Ureter (tissue), 1 donor: ENCODE results near the gene MRM2. TPM values are rescaled to one million over a fixed set of nuclear protein-coding genes. Genes with fewer than 3 reads are reported as not detected.

Source experiments
- DNase-seq: peaks from one replicate; pipeline ENCODE4 v3.0.0-alpha.2; 2020; ENCODE audit warnings: low spot score
- total RNA-seq: library from RNA; stranded (reverse); gene quantifications from one replicate; pipeline ENCODE4 v1.2.4, GENCODE V29; 2023
- donor health status: DM: yes; HTN: yes; CAD: no.

The MRM2 gene
- total RNA-seq, 1 donor from 2014 or later, result 34.2 TPM

DNA sequence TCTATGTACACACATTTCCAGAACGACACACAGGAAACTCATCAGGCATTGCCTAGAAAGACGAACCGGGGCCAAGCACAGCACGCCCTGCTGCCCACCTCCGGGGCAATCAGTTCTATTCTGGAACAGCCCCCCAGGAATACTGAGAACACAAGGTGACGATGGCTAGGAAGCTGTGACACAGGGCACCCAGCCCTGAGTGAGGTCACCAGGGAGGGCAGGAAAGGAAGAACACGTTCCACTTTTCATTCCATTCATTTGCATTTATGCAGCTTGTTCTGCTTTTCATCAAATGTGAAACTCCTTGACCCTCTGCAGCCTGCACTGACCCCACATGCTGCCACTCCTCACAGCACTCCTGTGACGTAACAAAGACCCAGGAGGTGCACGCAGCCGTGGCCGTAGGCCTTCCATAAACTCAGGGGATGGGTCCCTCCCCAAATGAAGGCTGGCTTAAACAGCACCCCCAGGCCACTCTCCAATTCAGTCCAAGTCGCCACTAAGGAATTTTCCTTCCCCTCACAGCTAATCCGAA lies 38.2 kb downstream of the MRM2 start:
- no peak for DNase-seq

DNA sequence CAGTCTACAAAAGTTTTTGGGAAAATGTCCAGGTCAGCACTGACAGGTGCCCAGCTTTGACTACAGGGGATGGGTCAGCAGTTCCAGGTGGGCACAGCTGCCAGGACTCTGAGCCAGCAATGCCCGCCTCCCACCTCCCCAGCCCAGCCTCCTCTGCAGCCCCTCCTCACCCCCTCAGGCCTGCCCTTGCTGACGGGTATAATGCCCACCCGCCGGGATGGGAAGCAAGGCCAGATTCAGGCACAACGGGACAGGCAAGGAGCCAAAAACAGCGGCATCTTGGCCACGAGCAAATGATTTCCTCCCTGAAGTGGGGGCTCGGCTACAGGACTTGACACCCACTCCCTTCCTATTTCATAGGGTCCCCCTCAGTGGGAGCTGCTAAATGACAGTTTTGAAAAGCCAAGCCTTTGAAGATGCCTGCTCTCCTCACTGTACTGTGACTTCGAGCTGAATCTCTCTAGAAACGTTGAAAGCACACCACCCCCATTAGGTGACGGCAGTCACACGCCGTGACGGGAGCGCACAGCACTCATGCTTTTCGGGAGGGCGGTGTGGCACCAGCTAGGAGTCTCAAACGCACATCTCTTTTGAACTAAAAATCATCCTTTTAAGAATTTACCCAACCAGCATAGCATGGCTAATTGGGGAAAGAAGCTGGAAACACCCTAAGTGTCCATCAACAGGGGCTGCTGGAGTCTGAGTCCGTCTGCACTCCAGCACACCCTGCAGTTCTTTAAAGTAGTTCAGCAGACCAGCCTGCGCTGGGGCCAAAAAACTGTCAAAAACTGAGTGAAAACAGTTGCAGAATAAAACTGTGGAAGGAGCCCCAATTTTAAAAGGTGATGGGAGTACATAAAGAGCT lies 38.9 kb downstream of the MRM2 start:
- DNase-seq, result no peak

DNA sequence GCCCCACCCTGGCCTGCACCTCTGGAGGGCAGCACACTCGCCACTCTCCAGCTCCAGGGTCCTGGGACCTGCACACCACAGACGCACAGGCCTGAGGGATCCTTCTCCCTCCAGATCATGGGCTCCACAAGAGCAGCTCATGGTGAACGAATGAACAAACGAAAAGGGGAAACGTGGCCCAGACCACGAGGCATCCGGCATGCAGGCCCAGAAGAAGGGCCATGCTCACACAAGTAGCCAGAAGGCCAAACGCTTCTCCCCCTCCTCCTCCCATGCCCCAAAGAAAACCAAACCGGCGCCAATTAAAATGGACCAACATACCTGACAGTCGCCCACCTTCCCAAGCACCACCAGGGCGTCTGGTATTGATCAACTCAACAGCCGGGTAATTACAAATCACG lies 39.6 kb downstream of the MRM2 start:
- no peak for DNase-seq

DNA sequence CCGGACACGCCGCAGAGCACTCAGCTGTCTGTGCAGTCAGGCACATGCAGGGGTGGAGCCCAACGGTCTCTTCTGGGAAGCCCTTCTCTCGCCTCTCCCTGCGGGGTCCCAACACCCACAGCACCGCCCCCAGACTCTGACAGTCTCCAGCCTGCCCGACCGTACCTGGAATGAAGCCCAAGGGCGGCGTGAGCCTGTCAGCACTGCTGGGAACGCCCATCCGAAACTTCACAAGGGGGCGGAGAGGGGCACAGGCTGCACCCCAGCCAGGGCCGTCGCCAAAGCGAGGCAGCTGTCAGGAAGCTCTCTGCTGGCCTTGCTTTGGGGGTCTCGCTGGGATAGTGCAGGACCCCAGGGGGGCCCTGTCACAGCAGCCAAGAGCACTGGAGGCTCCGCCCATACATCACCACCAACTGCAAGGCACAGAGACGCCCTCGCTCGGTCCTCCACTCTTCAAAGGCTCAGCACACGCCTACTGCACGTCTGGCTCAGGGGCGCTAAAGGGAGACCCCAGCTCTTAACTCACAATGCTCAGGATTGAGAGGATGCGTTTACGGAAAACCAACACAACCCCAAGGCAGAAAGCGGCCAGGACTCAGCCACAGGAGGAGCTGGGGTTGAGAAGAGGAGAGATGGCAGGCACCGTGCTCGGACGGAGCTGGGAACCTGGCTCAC lies 40.2 kb downstream of the MRM2 start:
- no peak for DNase-seq

DNA sequence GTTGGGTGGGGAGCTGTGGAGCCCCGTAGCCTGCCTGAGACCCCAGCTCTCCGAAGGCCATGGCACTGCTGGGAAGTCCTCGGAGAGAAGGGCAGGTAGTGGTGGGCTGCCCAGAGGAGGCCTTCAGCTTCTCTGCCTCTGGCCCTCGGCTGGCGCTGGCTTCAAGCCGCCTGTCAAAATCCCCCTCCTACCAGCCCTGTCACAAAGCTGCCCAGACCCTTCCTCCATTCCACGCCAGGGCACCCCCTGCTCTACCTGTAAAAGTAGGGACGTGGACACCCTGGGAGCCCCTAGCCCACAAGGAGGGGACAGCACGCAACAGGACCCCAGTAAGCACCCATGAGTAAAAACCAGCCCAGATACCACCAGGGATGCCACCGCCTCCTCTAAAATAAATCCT lies 40.9 kb downstream of the MRM2 start:
- no peak for DNase-seq

DNA sequence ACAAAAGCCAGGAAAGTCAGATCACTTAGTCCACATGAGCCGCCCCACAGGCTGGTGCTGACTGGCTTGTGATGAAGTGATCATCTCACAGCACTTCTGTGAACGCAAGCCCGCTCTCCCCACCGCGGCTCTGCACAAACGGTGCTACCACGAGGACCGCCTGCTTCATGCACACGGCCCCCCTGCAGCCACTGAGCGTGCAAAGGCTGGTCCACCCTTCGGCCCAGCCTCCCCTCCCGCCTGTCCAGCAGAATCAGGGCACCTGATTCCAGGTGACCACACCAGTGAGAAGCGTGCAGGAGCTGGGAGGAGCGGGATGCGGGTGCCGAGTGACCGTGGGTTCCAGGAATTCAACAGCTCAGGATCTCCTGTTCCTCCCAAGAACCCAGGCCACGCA lies 41.4 kb downstream of the MRM2 start:
- DNase-seq, result no peak

DNA sequence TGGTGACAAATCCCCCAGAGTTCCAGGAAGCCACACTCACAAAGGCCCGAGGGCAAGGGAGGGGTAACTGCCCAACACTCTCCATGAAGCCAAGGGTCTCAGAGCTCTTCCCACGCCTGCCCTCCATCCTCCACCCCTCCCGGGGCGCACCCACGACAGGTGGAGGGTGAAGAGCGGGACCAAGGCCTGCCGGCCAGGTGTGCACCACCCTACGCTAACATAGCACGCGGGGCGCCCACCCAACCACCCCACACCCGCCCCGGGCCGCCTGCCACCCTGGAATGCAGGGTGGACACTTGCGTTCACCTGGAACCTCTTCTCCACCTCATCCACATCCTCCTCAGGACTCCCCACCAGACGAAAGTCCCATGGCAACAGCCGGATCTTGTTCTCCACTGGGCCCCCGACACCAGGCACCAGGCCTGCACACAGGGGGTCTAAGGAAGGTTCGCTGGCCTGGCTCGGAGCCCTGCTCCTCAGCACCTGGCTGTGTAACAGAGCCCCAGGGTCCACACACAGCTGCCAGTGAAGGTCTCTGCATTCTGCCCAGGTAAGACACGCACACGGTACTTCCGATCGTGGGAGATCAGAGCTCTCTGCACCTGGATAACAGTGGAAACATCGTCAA lies 41.9 kb downstream of the MRM2 start:
- DNase-seq, result no peak

DNA sequence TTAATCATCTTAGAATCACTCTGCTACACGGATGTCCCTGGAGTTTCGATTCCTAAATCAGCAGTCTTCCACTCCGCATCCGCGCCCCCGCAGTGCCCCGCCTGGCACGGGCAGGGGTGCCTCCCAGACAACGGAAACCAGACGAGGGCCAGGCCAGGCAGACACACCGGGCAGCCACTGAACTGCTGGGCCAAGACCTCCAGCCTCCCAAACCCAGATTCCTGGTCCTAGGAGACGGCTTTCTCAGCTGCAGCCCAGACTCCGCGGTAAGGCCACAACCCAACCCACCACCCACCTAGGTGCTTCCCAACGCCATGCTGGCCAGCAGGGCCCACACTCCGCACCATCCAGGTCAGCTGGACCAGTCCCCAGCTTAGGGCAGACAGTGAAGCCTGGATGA lies 42.5 kb downstream of the MRM2 start:
- no peak for DNase-seq

DNA sequence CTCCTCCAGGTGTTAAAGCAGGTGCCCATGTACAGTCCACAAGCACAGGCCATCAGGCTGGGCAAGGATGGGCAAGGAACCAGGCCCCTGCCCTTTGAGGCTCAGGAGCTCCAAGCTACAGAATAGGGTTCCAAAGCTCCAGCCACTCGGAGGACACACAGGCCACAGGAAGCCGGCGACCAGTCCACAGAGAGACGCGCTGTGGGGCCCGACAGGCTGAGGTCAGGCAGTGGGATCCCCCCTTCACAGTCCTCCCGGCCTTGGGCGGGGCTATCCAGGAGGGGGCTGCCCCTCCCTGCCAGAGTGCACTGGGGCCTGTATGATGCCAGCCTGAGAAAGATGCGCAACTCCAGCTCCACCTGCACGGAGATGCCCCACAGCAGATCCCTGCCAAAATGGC lies 43.2 kb downstream of the MRM2 start:
- DNase-seq, result no peak

DNA sequence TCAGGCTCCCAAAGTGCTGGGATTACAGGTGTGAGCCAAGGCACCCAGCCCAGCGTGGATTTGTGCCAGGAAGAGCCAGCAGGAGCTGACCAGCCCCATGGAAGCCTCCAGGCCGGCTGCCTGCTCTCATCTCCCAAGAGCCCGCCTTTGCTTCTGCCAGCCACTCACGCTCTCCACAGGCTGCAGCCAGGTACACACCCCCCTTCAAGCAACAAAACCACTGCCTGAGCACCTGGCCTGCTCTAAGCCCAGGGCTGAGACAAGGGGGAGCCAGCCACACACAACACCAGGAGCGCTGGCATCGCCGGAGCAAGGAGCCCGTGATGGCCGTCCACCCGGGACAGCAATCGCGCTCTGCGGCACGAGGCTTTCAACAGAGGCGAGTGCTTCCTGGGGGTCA lies 43.8 kb downstream of the MRM2 start:
- no peak for DNase-seq

DNA sequence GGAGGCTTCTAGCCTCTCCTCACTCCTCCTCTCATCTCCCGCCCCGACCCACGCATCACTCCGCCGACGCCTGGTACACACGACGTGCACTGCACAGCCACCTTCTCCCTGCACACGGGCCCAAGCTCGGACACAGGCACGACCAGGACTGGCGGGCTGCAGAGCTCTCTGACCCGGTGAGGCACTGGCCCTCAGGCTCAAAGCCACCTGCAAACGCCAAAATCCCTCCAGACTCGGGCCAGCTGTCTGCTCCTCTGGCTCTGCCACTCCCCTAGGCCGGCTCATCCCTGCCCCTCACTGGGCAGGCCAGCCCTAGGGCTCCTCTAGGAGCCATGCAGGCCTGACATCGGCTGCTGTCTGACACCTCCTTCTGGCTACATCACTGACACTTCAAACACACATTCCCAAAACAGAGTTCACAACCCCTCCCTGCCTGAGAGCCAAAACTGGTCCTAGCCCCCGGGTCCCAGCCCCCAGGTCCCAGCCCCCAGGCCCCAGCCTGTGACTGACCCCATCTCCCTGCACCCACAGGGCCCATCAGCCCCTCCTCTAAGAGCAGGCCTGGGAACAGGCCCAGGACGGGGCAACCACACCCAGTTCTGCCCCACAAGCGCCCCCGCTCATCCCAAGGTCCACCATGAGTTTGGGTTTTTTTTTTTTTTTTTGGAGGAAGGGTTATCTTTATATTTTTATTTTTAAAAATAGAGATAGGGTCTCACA lies 44.4 kb downstream of the MRM2 start:
- no peak for DNase-seq

DNA sequence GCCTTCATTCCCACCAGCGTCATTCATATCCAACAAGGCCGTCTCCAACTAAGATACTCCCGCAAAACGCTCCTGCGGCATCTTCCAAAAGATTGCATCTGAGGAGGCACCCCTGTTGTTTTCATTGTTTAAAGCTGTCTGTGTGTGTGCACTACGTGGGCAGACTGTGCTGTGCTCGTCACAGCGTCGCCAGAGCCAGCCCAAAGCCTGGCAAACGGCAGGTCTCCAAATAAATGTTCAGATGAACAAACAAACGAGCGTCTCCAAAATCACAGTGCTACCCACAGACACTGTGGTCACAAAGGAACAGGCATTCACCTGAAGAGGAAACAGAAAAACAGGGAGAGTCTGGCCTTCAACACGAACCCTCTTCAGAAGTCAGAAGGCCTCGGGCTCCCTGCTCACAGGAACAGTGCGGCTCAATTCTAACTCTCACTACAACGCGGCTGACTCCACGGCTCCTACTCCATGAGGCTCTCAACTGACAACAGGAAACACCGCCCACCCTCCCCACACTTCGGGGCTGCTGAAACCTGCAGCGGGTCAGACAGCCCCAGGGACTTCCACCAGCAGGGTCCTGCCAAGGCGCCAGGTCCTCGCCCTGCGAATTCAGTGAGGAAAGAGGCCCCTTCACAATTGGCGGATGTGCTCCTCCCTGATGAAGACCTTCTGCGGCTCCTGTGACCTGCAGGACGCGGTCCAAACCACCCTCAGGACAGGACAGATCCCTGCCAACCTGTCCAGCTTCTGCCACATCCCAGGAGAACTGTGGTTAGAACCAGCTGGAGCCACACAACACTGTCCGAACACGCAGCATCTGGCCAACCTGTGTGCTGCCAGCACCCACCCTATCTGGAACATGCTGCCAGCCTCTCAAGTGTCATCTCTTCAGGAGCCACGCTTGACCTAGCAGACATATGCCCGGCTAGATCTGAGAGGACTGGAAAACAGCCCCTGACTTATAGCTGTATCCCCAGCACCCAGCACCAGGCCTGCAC lies 45.3 kb downstream of the MRM2 start:
- DNase-seq, result no peak

DNA sequence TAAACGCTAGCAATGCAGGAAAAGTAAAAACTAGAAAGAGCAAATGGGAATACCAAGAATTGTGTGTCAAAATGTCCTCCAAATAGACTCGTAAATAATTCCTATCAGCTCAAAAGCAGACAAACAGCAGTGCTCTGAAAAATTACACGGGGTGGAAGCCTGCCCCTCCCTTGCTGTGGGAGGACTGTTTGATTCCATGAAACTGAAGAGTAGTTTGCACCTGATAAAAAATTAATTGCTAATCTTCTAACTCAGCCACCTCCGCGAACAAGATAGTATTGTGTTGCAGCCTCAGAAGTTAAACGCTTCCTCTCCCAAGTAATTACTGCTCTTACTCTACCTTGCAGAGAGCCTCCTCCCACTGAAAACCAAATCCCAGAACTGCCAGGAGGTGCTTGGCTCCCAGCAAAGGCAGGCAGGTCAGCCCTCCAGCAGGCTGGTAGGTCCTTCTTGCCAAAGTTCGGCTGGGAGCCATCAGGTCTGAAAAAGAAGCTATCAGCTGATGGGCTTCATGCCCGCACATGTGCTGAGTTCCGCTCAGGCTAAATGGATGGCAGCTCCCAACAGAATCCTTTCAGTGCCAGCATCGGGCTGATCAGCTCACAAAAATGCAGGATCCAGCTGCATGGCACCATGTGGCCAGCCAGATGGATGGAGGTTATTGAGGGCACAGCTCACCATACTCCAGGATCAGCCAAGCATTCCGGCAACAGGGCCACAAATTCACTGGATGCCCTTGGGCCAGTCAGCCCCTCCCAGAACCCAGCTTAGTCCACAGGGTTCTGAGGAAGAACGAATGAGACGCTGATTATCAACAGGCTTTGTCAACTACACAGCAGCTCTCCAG lies 46.4 kb downstream of the MRM2 start:
- no peak for DNase-seq

DNA sequence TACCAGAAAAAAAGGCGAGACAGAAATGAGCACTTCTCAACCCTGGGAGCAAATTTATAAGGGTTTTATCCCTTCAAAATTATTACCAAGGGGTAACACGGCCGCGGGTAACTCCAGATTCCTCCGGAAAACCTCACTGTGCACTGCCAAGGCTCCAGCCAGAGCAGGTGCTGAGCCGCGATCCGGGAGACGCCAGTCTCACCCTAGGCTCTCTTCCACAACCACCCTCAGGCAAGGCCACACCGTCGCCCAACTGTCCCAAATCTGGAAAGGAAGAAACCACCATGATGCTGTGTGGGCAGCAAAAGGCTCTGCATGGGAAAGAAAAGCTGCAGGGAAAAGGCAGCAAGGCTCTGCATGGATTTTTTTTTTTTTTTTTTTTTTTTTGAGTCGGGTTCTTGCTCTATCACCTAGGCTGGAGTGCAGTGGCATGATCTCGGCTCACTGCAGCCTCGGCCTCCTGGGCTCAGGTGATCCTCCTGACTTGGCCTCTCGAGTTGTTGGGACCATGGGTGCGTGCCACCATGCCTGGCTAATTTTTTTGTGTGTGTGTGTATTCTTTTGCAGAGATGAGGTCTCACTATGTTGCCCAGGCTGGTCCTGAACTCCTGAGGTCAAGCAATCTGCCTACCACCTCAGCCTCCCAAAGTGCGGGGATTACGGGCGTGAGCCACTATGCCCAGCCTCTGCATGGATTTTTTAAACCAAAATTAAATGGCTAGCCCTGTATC lies 48.3 kb downstream of the MRM2 start:
- no peak for DNase-seq

DNA sequence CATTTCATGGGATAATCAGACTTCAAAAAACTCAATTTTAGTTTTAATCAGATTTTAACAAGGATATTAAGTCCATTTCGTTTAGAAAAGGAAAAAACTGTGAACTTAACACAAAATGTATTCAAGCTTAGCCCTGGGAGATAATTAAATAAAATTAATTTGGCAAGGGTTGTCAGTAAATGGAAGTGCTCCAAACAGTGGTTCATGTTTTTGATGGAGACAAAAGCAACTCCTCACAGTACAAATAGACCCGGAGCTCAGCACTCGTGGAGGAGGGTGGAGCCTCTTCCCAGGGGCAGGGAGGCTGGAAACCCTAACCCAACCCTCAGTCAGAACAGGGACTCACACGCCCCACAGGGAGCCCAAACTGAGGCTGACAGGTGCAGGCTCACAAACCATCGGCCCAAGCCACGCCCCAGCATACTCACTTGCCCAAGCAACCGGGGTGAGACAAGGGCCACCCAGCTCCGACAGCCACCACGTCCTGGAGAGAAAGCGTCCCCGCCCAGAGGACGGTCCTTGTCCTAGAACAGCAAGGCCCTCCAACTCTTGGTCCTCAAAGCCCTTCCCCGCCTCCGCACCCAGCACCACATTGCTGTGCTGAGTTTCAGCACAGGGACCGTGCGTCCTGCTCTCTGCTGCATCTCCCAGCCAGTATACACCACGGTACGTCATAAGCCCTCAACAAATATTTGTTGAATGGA lies 49.0 kb downstream of the MRM2 start:
- DNase-seq, result no peak

DNA sequence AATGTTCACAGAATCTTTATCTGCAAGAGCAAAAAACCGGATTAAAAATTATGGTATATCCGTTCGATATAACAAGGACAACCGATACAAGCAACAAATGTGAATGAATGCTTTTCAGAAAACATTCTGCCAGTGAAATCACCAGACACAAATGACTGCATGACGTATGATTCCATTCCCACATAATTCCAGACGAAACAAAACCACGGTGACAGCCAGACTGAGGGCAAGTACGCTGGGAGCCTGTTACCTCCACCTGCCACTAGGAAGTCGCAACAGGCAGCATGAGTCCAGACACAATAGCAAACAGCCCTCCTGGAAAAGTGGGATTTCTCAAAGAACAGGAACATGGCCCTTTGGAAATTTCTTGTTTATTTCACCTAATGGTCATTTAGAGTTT lies 51.0 kb downstream of the MRM2 start:
- no peak for DNase-seq

DNA sequence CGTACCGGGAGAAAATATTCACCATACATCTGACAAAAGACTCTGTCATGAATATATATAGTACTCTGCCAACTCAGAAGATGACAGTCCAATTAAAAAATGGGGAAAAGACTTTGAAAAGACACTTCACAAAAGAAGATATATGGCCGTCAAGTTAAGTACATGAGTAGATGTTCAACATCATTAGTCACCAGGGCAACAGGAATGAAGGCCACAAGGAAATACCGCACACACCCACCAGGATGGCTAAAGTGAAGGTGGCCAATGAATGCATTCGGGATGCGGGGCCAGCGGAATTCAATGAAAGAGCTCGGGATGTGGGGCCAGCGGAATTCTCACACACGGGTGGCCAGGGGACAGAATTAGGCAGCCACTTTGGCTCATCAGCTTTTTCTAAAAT lies 51.5 kb downstream of the MRM2 start:
- no peak for DNase-seq

DNA sequence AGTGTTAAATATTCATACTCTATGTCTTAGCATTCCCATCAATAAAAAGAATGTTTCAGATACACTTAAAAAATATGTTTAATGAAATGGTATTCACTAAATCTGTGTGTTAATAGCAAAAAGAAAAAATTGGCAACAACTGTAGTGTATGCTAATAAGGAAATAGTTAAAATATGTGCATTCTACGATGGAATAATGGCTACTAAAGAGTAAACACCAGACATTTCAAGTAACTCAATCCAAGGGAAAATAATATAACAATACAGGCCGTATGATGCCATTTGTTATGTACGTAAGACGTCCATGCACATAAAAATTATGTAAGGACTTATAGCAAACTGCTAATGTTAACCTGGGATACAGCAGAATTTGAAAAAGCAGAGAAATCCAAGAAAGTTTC lies 55.8 kb downstream of the MRM2 start:
- no peak for DNase-seq

DNA sequence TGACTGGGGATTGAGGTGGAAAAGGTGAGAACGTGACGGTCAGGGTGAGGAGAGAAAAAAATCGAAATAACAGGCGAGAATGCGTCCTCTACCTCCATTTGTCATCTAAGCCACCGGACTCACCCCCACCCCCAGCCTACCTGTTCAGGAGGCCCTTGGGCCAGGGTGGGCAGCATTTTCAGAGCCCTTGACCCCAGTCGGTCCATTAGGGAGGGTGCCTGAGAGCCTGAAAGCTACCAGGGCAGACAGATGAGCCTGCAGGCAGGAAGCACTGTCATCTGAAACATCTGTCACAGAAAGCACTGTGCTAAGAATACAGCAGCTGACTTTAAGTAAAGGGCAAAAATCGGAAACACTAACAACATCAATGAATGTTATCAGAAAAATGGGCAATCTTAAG lies 56.3 kb downstream of the MRM2 start:
- DNase-seq, result no peak
